Transverse colon (tissue), 4 donors: ENCODE results near the gene TMEM253.

Source experiments
- POLR2A ChIP-seq: fragments of 450-650 bp; IDR thresholded peaks from one replicate; pipeline ENCODE4 v1.6.1; 2016; ENCODE audit warnings: antibody characterized with exemption, mild to moderate bottlenecking, moderate library complexity
- POLR2AphosphoS5 ChIP-seq, 3 donors: sonication (generic); formaldehyde crosslinking; IDR thresholded peaks; one replicate each; pipeline ENCODE4 v1.6.1; 2016; ENCODE audit warnings: antibody characterized with exemption in 3 of 3
- TF ChIP-seq, protein P1 (sequence below), 5 experiments: fragments of 200-600 bp in 3 of 5; fragments of 450-650 bp in 2 of 5; sonication (generic) in 3 of 5; IDR thresholded peaks; 1 replicate in 2 of 5; 2 replicates in 3 of 5; pipeline ENCODE4 v1.5.1; 2016 to 2017; ENCODE audit warnings: antibody characterized with exemption in 5 of 5, inconsistent platforms in 3 of 5, mild to moderate bottlenecking in 2 of 5, moderate library complexity in 1 of 5

DNA sequence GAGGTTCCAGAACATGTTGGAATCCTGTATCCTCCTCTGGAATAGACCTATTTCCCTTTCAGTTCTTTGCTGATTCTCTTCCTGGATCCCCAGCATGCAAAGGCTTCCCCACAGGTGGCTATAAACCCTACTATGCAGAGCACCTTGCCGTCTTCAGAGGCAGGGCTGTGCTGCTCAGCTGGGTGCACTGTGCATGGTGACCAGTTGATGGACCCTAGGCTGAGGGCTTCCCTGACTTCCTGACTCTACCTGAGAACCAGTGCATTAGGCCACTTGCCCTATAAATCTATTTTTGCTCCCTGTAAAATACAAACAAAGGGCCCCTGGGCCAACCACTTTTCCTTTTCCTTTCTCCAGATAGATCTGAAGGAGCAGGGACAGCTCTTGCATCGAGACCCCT lies 16.5 kb upstream of the TMEM253 start:
- TF ChIP-seq, protein P1, sequence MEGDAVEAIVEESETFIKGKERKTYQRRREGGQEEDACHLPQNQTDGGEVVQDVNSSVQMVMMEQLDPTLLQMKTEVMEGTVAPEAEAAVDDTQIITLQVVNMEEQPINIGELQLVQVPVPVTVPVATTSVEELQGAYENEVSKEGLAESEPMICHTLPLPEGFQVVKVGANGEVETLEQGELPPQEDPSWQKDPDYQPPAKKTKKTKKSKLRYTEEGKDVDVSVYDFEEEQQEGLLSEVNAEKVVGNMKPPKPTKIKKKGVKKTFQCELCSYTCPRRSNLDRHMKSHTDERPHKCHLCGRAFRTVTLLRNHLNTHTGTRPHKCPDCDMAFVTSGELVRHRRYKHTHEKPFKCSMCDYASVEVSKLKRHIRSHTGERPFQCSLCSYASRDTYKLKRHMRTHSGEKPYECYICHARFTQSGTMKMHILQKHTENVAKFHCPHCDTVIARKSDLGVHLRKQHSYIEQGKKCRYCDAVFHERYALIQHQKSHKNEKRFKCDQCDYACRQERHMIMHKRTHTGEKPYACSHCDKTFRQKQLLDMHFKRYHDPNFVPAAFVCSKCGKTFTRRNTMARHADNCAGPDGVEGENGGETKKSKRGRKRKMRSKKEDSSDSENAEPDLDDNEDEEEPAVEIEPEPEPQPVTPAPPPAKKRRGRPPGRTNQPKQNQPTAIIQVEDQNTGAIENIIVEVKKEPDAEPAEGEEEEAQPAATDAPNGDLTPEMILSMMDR (IDR thresholded peaks at IDR 0.05), result no peak
- TF ChIP-seq POLR2AphosphoS5 (IDR thresholded peaks at IDR 0.05) (no peak), POLR2A (no peak)
